Esophagus muscularis mucosa (tissue), 3 donors: ENCODE results near the gene TRIM45.

Experiments
- POLR2A ChIP-seq: fragments of 450-650 bp; IDR thresholded peaks from one replicate; pipeline ENCODE4 v1.6.1; 2017; ENCODE audit warnings: antibody characterized with exemption, moderate library complexity, mild to moderate bottlenecking, low read depth
- POLR2AphosphoS5 ChIP-seq, 2 donors: sonication (generic); formaldehyde crosslinking; IDR thresholded peaks; one replicate each; pipeline ENCODE4 v1.6.1; 2017; ENCODE audit warnings: antibody characterized with exemption in 2 of 2
- TF ChIP-seq, protein P1 (sequence below), 3 experiments: fragments of 200-600 bp in 2 of 3; fragments of 450-650 bp in 1 of 3; sonication (generic) in 2 of 3; IDR thresholded peaks; one replicate each; pipeline ENCODE4 v1.5.1; 2017 to 2019; ENCODE audit warnings: antibody characterized with exemption in 3 of 3, mild to moderate bottlenecking in 2 of 3, moderate library complexity in 1 of 3

DNA sequence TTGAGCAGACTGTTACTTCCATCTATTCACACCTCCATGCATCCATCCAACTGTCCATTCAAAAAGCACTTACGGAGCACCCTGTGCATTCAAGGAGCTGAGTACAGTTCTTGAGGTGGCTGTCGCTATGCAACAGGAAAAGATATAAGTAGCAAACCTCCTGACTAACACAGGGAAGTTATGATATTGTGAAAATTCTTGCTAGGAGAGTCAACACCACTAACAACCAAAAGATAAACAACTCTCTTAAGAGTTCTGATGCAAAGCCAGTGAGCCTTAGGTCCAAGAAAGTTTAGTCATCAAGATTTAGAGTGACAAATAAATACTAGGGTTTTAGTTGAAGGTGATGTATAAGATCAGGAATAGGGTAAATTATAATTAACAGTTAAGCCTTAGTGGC lies 44.5 kb upstream of the TRIM45 start:
- TF ChIP-seq, protein P1, sequence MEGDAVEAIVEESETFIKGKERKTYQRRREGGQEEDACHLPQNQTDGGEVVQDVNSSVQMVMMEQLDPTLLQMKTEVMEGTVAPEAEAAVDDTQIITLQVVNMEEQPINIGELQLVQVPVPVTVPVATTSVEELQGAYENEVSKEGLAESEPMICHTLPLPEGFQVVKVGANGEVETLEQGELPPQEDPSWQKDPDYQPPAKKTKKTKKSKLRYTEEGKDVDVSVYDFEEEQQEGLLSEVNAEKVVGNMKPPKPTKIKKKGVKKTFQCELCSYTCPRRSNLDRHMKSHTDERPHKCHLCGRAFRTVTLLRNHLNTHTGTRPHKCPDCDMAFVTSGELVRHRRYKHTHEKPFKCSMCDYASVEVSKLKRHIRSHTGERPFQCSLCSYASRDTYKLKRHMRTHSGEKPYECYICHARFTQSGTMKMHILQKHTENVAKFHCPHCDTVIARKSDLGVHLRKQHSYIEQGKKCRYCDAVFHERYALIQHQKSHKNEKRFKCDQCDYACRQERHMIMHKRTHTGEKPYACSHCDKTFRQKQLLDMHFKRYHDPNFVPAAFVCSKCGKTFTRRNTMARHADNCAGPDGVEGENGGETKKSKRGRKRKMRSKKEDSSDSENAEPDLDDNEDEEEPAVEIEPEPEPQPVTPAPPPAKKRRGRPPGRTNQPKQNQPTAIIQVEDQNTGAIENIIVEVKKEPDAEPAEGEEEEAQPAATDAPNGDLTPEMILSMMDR (IDR thresholded peaks at IDR 0.05), result no peak
- TF ChIP-seq POLR2A, result no peak
- TF ChIP-seq POLR2AphosphoS5 (IDR thresholded peaks at IDR 0.05), result no peak
